ENCODE results near the gene MAP4.

Gene MAP4

GRCh38 chr3:47984075-47984728 is 32.0 kb downstream of the MAP4 start:
- Histone ChIP-seq H3K9me3 (ENCODE audit: control insufficient read depth, insufficient read depth, low read length) (no peaks in the 10 kb centered on the region), H3K79me2 (ENCODE audit: control insufficient read depth, low read length) (no peaks in the 10 kb centered on the region; the same call in 1 of the 2 replicates), H3K4me2 (ENCODE audit: low read length) (no peak overlapping the region)

GRCh38 chr3:47980795-47981194 is 35.4 kb downstream of the MAP4 start:
- H4K20me1 ChIP-seq (ENCODE audit: control insufficient read depth, insufficient read depth, low read depth, low read length) = no peaks in the 10 kb centered on the region
- no peaks in the 10 kb centered on the region for H3K36me3 ChIP-seq (ENCODE audit: control insufficient read depth, low read length)
- 0 out of 2 replicates have a peak, but pooled peaks cover 5% of the 10 kb centered on the region for H3K79me2 ChIP-seq (ENCODE audit: control insufficient read depth, low read length)
- no peak overlapping the region for H3K4me3 ChIP-seq (ENCODE audit: low read length)
- no peaks in the 10 kb centered on the region for H3K9me3 ChIP-seq (ENCODE audit: control insufficient read depth, insufficient read depth, low read length)
- no peaks in the 10 kb centered on the region for H3K27me3 ChIP-seq (ENCODE audit: control insufficient read depth, low read length)
- TF ChIP-seq EZH2phosphoT487 (IDR thresholded peaks at IDR 0.05; ENCODE audit: borderline replicate concordance, low read length) (no peak), CTCF (IDR thresholded peaks at IDR 0.05; ENCODE audit: low read depth, low read length, poor library complexity, severe bottlenecking) (no peak)
- peaks cover 13% of the 10 kb centered on the region for H3F3A ChIP-seq (ENCODE audit: control insufficient read depth, insufficient read depth)
- peaks cover 21% of the 10 kb centered on the region for H3K4me1 ChIP-seq (ENCODE audit: control insufficient read depth, low read length)
- no peaks in the 10 kb centered on the region for H3K9me2 ChIP-seq (replicated peaks; ENCODE audit: control insufficient read depth, low read length)
- H3K4me2 ChIP-seq (ENCODE audit: low read length) = no peak overlapping the region
- H3K27ac ChIP-seq (ENCODE audit: low read depth, low read length) = no peak overlapping the region

More at GRCh38 chr3:47984075-47984728, 32.0 kb downstream of the MAP4 start:
- Histone ChIP-seq H4K20me1 (ENCODE audit: control insufficient read depth, insufficient read depth, low read depth, low read length) (no peaks in the 10 kb centered on the region), H3K4me1 (ENCODE audit: control insufficient read depth, low read length) (no peaks in the 10 kb centered on the region), H3F3A (ENCODE audit: control insufficient read depth, insufficient read depth) (no peaks in the 10 kb centered on the region), H3K4me3 (ENCODE audit: low read length) (no peak overlapping the region), H3K9me2 (replicated peaks; ENCODE audit: control insufficient read depth, low read length) (no peaks in the 10 kb centered on the region), H3K36me3 (ENCODE audit: control insufficient read depth, low read length) (no peaks in the 10 kb centered on the region), H3K27me3 (ENCODE audit: control insufficient read depth, low read length) (no peaks in the 10 kb centered on the region), H3K27ac (ENCODE audit: low read depth, low read length) (no peak overlapping the region)
- TF ChIP-seq EZH2phosphoT487 (IDR thresholded peaks at IDR 0.05; ENCODE audit: borderline replicate concordance, low read length) (no peak), CTCF (IDR thresholded peaks at IDR 0.05; ENCODE audit: low read depth, low read length, poor library complexity, severe bottlenecking) (no peak)

GRCh38 chr3:47979070-47979469 is 37.1 kb downstream of the MAP4 start:
- Histone ChIP-seq H3K4me1 (ENCODE audit: control insufficient read depth, low read length) (peaks cover 33% of the 10 kb centered on the region), H3K9me2 (replicated peaks; ENCODE audit: control insufficient read depth, low read length) (no peaks in the 10 kb centered on the region), H3K9me3 (ENCODE audit: control insufficient read depth, insufficient read depth, low read length) (no peaks in the 10 kb centered on the region), H4K20me1 (ENCODE audit: control insufficient read depth, insufficient read depth, low read depth, low read length) (no peaks in the 10 kb centered on the region), H3F3A (ENCODE audit: control insufficient read depth, insufficient read depth) (peaks cover 13% of the 10 kb centered on the region), H3K4me3 (ENCODE audit: low read length) (no peak overlapping the region), H3K27me3 (ENCODE audit: control insufficient read depth, low read length) (no peaks in the 10 kb centered on the region), H3K27ac (ENCODE audit: low read depth, low read length) (no peak overlapping the region), H3K79me2 (ENCODE audit: control insufficient read depth, low read length) (0 out of 2 replicates have a peak, but pooled peaks cover 7% of the 10 kb centered on the region), H3K4me2 (ENCODE audit: low read length) (no peak overlapping the region), H3K36me3 (ENCODE audit: control insufficient read depth, low read length) (0 out of 2 replicates have a peak, but pooled peaks cover 4% of the 10 kb centered on the region)
- TF ChIP-seq CTCF (IDR thresholded peaks at IDR 0.05; ENCODE audit: low read depth, low read length, poor library complexity, severe bottlenecking) (no peak), EZH2phosphoT487 (IDR thresholded peaks at IDR 0.05; ENCODE audit: borderline replicate concordance, low read length) (no peak)
